LNCaP clone FGC (cell line): ENCODE measurements around the gene SRMS.

Experiments used
- DNase-seq: peaks from one replicate; pipeline ENCODE4 v3.0.0-alpha.2; 2011; ENCODE audit warnings: low read depth
- H3K4me3 ChIP-seq: 2 replicates; pipeline ENCODE4 v1.5.1; 2011; ENCODE audit warnings: mild to moderate bottlenecking, low read depth, low read length, control low read depth
- CTCF ChIP-seq: IDR thresholded peaks from 2 replicates; pipeline ENCODE4 v1.5.1; 2012; ENCODE audit warnings: mild to moderate bottlenecking; ENCODE audit not compliant: control insufficient read depth, insufficient read depth; ENCODE audit errors: extremely low read depth

SRMS gene

GRCh38 chr20:63547725-63548480 lies at the start of gene SRMS:
Gene SRMS (minus strand): TSS chr20:63547749. CDS start chr20:63547463, 286 bp downstream.
- no peak for DNase-seq
- TF ChIP-seq CTCF = no peak
- H3K4me3 ChIP-seq = no peak within 1 kb of the TSS

- no peak for DNase-seq
- TF ChIP-seq CTCF = no peak
- H3K4me3 ChIP-seq = no peak overlapping the region
These were observed 48.9 kb upstream of the SRMS start for GRCh38 chr20:63596423-63596822.

- H3K4me3 ChIP-seq = no peak overlapping the region
- no peak for DNase-seq
- no peak for TF ChIP-seq CTCF
These were observed 48.0 kb upstream of the SRMS start for GRCh38 chr20:63595416-63596127.

GRCh38 chr20:63594043-63594561 lies 46.6 kb upstream of the SRMS start:
- no peak for DNase-seq
- no peak for TF ChIP-seq CTCF

GRCh38 chr20:63592661-63593060 lies 45.1 kb upstream of the SRMS start:
- no peak for TF ChIP-seq CTCF
- H3K4me3 ChIP-seq = no peak overlapping the region
- no peak for DNase-seq

More at GRCh38 chr20:63594043-63594561, 46.6 kb upstream of the SRMS start:
- no peak overlapping the region for H3K4me3 ChIP-seq

GRCh38 chr20:63591786-63592355 lies 44.3 kb upstream of the SRMS start:
- no peak for TF ChIP-seq CTCF
- no peak overlapping the region for H3K4me3 ChIP-seq
- no peak for DNase-seq
